ENCODE results near the gene MAPT. TPM values are rescaled to one million over a fixed set of nuclear protein-coding genes. Genes with fewer than 3 reads are reported as not detected.
"Not testable (repeated sequence)": the region's sequence is repeated elsewhere in the genome, so short reads cannot be mapped to it uniquely, and the experiment has no call there.

MAPT gene
- total and polyA plus RNA-seq, 4 experiments from 2014 or later = 0.22 to 2.1 (median 1.1) TPM

GRCh38 chr17:45907750-45908395 lies 13.5 kb downstream of the MAPT start:
- Histone ChIP-seq H3K4me3 (ENCODE audit: low read length in 2 of 2) (no peak overlapping the region), H3K27me3 (ENCODE audit: insufficient read depth, low read length) (peaks cover 11% of the 10 kb centered on the region), H3K4me1 (ENCODE audit: insufficient read depth, low read length) (peaks cover 12% of the 10 kb centered on the region), H3K27ac (ENCODE audit: low read depth, low read length) (no peak overlapping the region), H3K36me3 (ENCODE audit: insufficient read depth, low read length) (no peaks in the 10 kb centered on the region), H3K9me3 (ENCODE audit: control insufficient read depth in 1 of 2, low read length in 2 of 2) (no peaks in the 10 kb centered on the region)
- Mint-ChIP-seq H3K27me3 (peaks cover 0 to 8% of the 10 kb centered on the region in 2 donors), H3K4me3 (peak overlapping the region in 1 of 8 donors; percentile 38), H3K4me1 (peaks cover 10 to 15% (median 13%) of the 10 kb centered on the region in 4 donors), H3K27ac (no peak overlapping the region), H3K9me3 (peaks cover 0 to 8% (median 3%) of the 10 kb centered on the region in 8 donors), H3K36me3 (peaks cover under 1 to 5% of the 10 kb centered on the region in 2 donors)
- intact Hi-C loops (cut with micrococcal nuclease) = no loop called here
- CTCF ChIA-PET (ENCODE audit: partially characterized antibody) = no interaction called here
- POLR2A ChIA-PET (ENCODE audit: partially characterized antibody) = interaction anchor here (0.6 to 1.3 kb wide), 2 partner anchors 14 to 873 kb away, joined by 3 to 4 read pairs; no protein-coding TSS in a partner anchor
- DNase-seq = no peak

- ChIA-PET POLR2A (ENCODE audit: partially characterized antibody) (interaction anchor here (0.6 kb wide), 1 partner anchor 873 kb away, joined by 3 read pairs; no protein-coding TSS in a partner anchor), CTCF (ENCODE audit: partially characterized antibody) (no interaction called here)
- Mint-ChIP-seq H3K27ac (no peak overlapping the region), H3K4me1 (peaks cover 10 to 15% (median 13%) of the 10 kb centered on the region in 4 donors), H3K4me3 (no peak overlapping the region), H3K36me3 (peaks cover 2 to 5% of the 10 kb centered on the region in 2 donors), H3K9me3 (peaks cover 0 to 10% (median 3%) of the 10 kb centered on the region in 8 donors), H3K27me3 (peaks cover 0 to 12% of the 10 kb centered on the region in 2 donors)
- no peak overlapping the region for H3K27ac ChIP-seq (ENCODE audit: low read depth, low read length)
- peaks cover 11% of the 10 kb centered on the region for H3K27me3 ChIP-seq (ENCODE audit: insufficient read depth, low read length)
- intact Hi-C loops (cut with micrococcal nuclease) = no loop called here
- H3K4me1 ChIP-seq (ENCODE audit: insufficient read depth, low read length) = peaks cover 12% of the 10 kb centered on the region
- no peak for DNase-seq
- H3K4me3 ChIP-seq (ENCODE audit: low read length in 2 of 2) = no peak overlapping the region
- H3K9me3 ChIP-seq (ENCODE audit: control insufficient read depth in 1 of 2, low read length in 2 of 2) = no peaks in the 10 kb centered on the region
- H3K36me3 ChIP-seq (ENCODE audit: insufficient read depth, low read length) = no peaks in the 10 kb centered on the region
Measured at GRCh38 chr17:45908460-45908859, 14.1 kb downstream of the MAPT start.

- Histone ChIP-seq H3K27me3 (ENCODE audit: insufficient read depth, low read length) (peaks cover 11% of the 10 kb centered on the region), H3K4me1 (ENCODE audit: insufficient read depth, low read length) (peaks cover 12% of the 10 kb centered on the region), H3K4me3 (ENCODE audit: low read length in 2 of 2) (no peak overlapping the region), H3K36me3 (ENCODE audit: insufficient read depth, low read length) (no peaks in the 10 kb centered on the region), H3K9me3 (ENCODE audit: control insufficient read depth in 1 of 2, low read length in 2 of 2) (no peaks in the 10 kb centered on the region), H3K27ac (ENCODE audit: low read depth, low read length) (no peak overlapping the region)
- H3K36me3 Mint-ChIP-seq = peaks cover 2 to 5% of the 10 kb centered on the region in 2 donors
- peaks cover 0 to 10% (median 3%) of the 10 kb centered on the region in 8 donors for H3K9me3 Mint-ChIP-seq
- ChIA-PET POLR2A (ENCODE audit: partially characterized antibody) (no interaction called here), CTCF (ENCODE audit: partially characterized antibody) (no interaction called here)
- H3K27ac Mint-ChIP-seq = no peak overlapping the region
- no peak for DNase-seq
- intact Hi-C loops (cut with micrococcal nuclease) = no loop called here
- H3K4me3 Mint-ChIP-seq = no peak overlapping the region
- peaks cover 10 to 15% (median 13%) of the 10 kb centered on the region in 4 donors for H3K4me1 Mint-ChIP-seq
- peaks cover 0 to 12% of the 10 kb centered on the region in 2 donors for H3K27me3 Mint-ChIP-seq
Measured at GRCh38 chr17:45908935-45909334, 14.6 kb downstream of the MAPT start.

- H3K27me3 Mint-ChIP-seq = peaks cover 3 to 17% of the 10 kb centered on the region in 2 donors
Measured at GRCh38 chr17:45910667-45911066, 16.3 kb downstream of the MAPT start.

GRCh38 chr17:45912319-45912718 lies 18.0 kb downstream of the MAPT start:
- Mint-ChIP-seq H3K4me3 (no peak overlapping the region), H3K27me3 (peaks cover 3 to 16% of the 10 kb centered on the region in 2 donors), H3K4me1 (peaks cover 6 to 8% (median 7%) of the 10 kb centered on the region in 4 donors), H3K27ac (no peak overlapping the region), H3K9me3 (peaks cover 0 to 10% (median 3%) of the 10 kb centered on the region in 8 donors), H3K36me3 (peaks cover 2 to 5% of the 10 kb centered on the region in 2 donors)
- H3K4me1 ChIP-seq (ENCODE audit: insufficient read depth, low read length) = peaks cover 6% of the 10 kb centered on the region
- ChIA-PET POLR2A (ENCODE audit: partially characterized antibody) (no interaction called here), CTCF (ENCODE audit: partially characterized antibody) (no interaction called here)
- no peak overlapping the region for H3K27ac ChIP-seq (ENCODE audit: low read depth, low read length)
- H3K36me3 ChIP-seq (ENCODE audit: insufficient read depth, low read length) = no peaks in the 10 kb centered on the region
- intact Hi-C loops (cut with micrococcal nuclease) = no loop called here
- H3K4me3 ChIP-seq (ENCODE audit: low read length in 2 of 2) = no peak overlapping the region
- no peaks in the 10 kb centered on the region for H3K27me3 ChIP-seq (ENCODE audit: insufficient read depth, low read length)
- H3K9me3 ChIP-seq (ENCODE audit: control insufficient read depth in 1 of 2, low read length in 2 of 2) = no peaks in the 10 kb centered on the region
- no peak for DNase-seq

More at GRCh38 chr17:45910667-45911066, 16.3 kb downstream of the MAPT start:
- no peaks in the 10 kb centered on the region for H3K36me3 ChIP-seq (ENCODE audit: insufficient read depth, low read length)
- Mint-ChIP-seq H3K4me1 (peaks cover 13 to 15% (median 14%) of the 10 kb centered on the region in 4 donors), H3K4me3 (no peak overlapping the region), H3K36me3 (peaks cover 2 to 5% of the 10 kb centered on the region in 2 donors), H3K9me3 (peaks cover 0 to 10% (median 3%) of the 10 kb centered on the region in 8 donors), H3K27ac (no peak overlapping the region)
- no peak for DNase-seq
- H3K27me3 ChIP-seq (ENCODE audit: insufficient read depth, low read length) = peaks cover 9% of the 10 kb centered on the region
- no peaks in the 10 kb centered on the region for H3K9me3 ChIP-seq (ENCODE audit: control insufficient read depth in 1 of 2, low read length in 2 of 2)
- ChIA-PET CTCF (ENCODE audit: partially characterized antibody) (no interaction called here), POLR2A (ENCODE audit: partially characterized antibody) (interaction anchor here (0.6 kb wide), 1 partner anchor 169 kb away, joined by 3 read pairs; no protein-coding TSS in a partner anchor)
- H3K4me3 ChIP-seq (ENCODE audit: low read length in 2 of 2) = no peak overlapping the region
- H3K27ac ChIP-seq (ENCODE audit: low read depth, low read length) = no peak overlapping the region
- H3K4me1 ChIP-seq (ENCODE audit: insufficient read depth, low read length) = peaks cover 12% of the 10 kb centered on the region
- intact Hi-C loops (cut with micrococcal nuclease) = no loop called here

- Mint-ChIP-seq H3K27me3 (peaks cover 3 to 15% of the 10 kb centered on the region in 2 donors), H3K27ac (peak overlapping the region in 1 of 7 donors; percentile 27)
- intact Hi-C loops (cut with micrococcal nuclease); H3K4me3 ChIP-seq (ENCODE audit: low read length in 2 of 2); POLR2A ChIA-PET (ENCODE audit: partially characterized antibody); H3K36me3 Mint-ChIP-seq; DNase-seq; H3K9me3 Mint-ChIP-seq; H3K27ac ChIP-seq (ENCODE audit: low read depth, low read length); H3K4me1 ChIP-seq (ENCODE audit: insufficient read depth, low read length); H3K36me3 ChIP-seq (ENCODE audit: insufficient read depth, low read length); H3K9me3 ChIP-seq (ENCODE audit: control insufficient read depth in 1 of 2, low read length in 2 of 2); H3K4me3 Mint-ChIP-seq; H3K4me1 Mint-ChIP-seq; H3K27me3 ChIP-seq (ENCODE audit: insufficient read depth, low read length); CTCF ChIA-PET (ENCODE audit: partially characterized antibody): not testable (repeated sequence)
Measured at GRCh38 chr17:45913030-45913429, 18.7 kb downstream of the MAPT start.

GRCh38 chr17:45914047-45914717 lies 19.8 kb downstream of the MAPT start:
- Histone ChIP-seq H3K27me3 (ENCODE audit: insufficient read depth, low read length) (no peaks in the 10 kb centered on the region), H3K4me3 (ENCODE audit: low read length in 2 of 2) (no peak overlapping the region), H3K27ac (ENCODE audit: low read depth, low read length) (no peak overlapping the region), H3K9me3 (ENCODE audit: control insufficient read depth in 1 of 2, low read length in 2 of 2) (no peaks in the 10 kb centered on the region), H3K4me1 (ENCODE audit: insufficient read depth, low read length) (no peaks in the 10 kb centered on the region), H3K36me3 (ENCODE audit: insufficient read depth, low read length) (no peaks in the 10 kb centered on the region)
- Mint-ChIP-seq H3K4me3 (no peak overlapping the region), H3K36me3 (peaks cover 2 to 8% of the 10 kb centered on the region in 2 donors), H3K27ac (peak overlapping the region in 2 of 7 donors; percentile 36 to 72), H3K9me3 (peaks cover 0 to 10% (median 3%) of the 10 kb centered on the region in 8 donors), H3K27me3 (peaks cover 3 to 15% of the 10 kb centered on the region in 2 donors), H3K4me1 (peaks cover 0 to 4% (median under 1%) of the 10 kb centered on the region in 4 donors)
- DNase-seq = no peak
- intact Hi-C loops (cut with micrococcal nuclease) = no loop called here
- POLR2A ChIA-PET (ENCODE audit: partially characterized antibody) = no interaction called here
- CTCF ChIA-PET (ENCODE audit: partially characterized antibody) = interaction anchor here (0.9 kb wide), 1 partner anchor 21 kb away, joined by 3 read pairs; no protein-coding TSS in a partner anchor
